GM19240 (cell line): ENCODE results near the gene C2orf66.

Experiments
- DNase-seq: peaks from one replicate; pipeline ENCODE4 v3.0.0; 2011; ENCODE audit warnings: low spot score; ENCODE audit not compliant: insufficient read length

C2orf66 gene

DNA sequence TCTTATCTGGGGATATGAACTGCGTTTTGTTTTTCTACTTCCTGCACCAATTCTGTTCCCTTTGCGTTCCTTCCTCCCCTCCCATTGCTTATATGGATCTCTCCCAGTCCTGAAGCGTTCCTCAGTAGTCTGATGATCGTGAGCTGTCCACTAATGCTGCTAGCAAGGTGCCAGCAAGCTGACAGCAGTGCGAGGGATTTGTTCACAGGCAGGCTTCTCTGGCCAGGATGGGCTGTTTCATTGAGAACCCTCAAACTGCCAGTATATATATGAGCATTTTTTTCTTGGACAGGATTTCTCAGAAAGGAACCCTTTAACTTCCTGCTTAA lies 49.8 kb downstream of the C2orf66 start:
- no peak for DNase-seq

DNA sequence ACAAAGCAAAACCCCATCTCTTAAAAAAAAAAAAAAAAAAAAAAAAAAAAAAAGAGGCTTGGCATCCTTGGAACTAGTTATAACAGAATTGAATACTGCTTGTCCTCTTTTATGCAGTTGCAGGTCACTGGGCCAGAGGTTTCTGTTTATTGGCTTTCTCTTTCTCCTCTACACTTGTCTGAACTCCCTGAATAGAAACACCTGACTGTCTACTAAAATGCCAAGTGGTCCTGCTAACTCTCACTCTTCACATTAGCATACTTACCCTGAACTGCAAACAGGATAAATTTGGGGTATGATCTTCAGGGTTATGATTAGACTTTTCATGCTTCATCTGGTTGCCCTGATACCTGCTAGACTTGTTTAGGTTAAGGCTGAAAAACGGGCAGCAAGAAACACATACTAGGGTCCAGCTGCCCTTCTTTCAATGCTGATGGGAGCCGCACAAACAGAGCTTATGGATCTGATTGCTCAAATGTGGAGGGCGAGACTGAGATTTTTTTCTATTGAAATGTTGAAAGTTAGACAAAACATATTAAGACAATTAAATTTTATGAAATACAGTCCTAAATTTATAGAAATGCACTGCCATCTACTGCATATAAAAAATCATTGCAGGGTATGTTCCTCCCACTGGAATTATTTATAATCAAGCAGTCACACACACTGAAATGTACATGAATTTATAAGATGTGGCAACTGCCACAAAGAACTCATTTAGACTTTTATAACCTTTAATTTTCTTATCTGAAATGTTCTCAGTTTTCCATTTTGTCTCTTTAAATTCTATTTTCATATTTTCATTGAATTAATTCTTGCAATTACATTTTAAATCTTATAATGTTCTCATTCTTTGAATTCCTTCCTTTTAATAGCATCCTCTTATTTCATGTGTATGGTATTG lies 50.4 kb downstream of the C2orf66 start:
- no peak for DNase-seq
